Measurements from ENCODE around the gene KCTD7. TPM values are rescaled to one million over a fixed set of nuclear protein-coding genes. Genes with fewer than 3 reads are reported as not detected.
A peak's percentile ranks its signal among the peaks of the same experiment; 100 is the strongest.
"Not testable (repeated sequence)": the region's sequence is repeated elsewhere in the genome, so short reads cannot be mapped to it uniquely, and the experiment has no call there.

Gene KCTD7
- total RNA-seq, 1 donor = 14.8 TPM

DNA sequence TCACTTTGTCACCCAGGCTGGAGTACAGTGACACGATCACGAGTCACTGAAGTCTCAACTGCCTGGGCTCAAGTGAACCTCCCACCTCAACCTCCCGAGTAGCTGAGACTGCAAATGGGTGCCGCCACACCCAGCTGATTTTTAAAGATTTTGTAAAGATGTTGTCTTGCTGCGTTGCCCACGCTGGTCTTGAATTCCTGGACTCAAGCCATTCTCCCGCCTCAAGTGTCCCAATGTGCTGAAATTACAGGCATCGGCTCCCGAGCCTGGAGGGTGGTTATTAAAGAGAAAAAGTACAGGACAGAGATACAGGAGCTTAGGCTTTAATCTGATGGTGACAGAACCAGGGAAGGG is 55.1 kb downstream of the KCTD7 start:
- Histone ChIP-seq H3K27ac (ENCODE audit: low read depth, low read length) (peak overlapping the region; percentile 93), H4K20me1 (ENCODE audit: insufficient read depth, low read length) (peaks cover 22% of the 10 kb centered on the region), H3K79me2 (ENCODE audit: insufficient read depth, low read length) (peaks cover 90% of the 10 kb centered on the region), H3K27me3 (ENCODE audit: insufficient read depth, low read length) (no peaks in the 10 kb centered on the region), H3K4me2 (ENCODE audit: insufficient read depth, low read length) (peak overlapping the region; percentile 90), H2AFZ (ENCODE audit: low read length) (no peak overlapping the region), H3K4me1 (ENCODE audit: insufficient read depth, low read length) (peaks cover 22% of the 10 kb centered on the region), H3K9me3 (ENCODE audit: low read depth, low read length) (peaks cover 2% of the 10 kb centered on the region), H3K4me3 (ENCODE audit: insufficient read depth, low read length) (peak overlapping the region; percentile 95), H3K36me3 (ENCODE audit: insufficient read depth, low read length) (peaks cover 8% of the 10 kb centered on the region)
- DNase-seq (ENCODE audit: insufficient read length, low spot score, missing footprints) = no peak
- TF ChIP-seq CTCF (IDR thresholded peaks at IDR 0.05; ENCODE audit: extremely low read depth, low read depth, low read length) = no peak

- DNase-seq (ENCODE audit: insufficient read length, low spot score, missing footprints); H3K4me2 ChIP-seq (ENCODE audit: insufficient read depth, low read length); H2AFZ ChIP-seq (ENCODE audit: low read length); H3K9me3 ChIP-seq (ENCODE audit: low read depth, low read length); H3K36me3 ChIP-seq (ENCODE audit: insufficient read depth, low read length); H3K27ac ChIP-seq (ENCODE audit: low read depth, low read length); H3K4me3 ChIP-seq (ENCODE audit: insufficient read depth, low read length); H3K27me3 ChIP-seq (ENCODE audit: insufficient read depth, low read length): not testable (repeated sequence)
- Histone ChIP-seq H3K79me2 (ENCODE audit: insufficient read depth, low read length) (peaks cover 90% of the 10 kb centered on the region), H4K20me1 (ENCODE audit: insufficient read depth, low read length) (peaks cover 25% of the 10 kb centered on the region), H3K4me1 (ENCODE audit: insufficient read depth, low read length) (peaks cover 22% of the 10 kb centered on the region)
Measured at GRCh38 chr7:66685663-66686062, 57.0 kb downstream of the KCTD7 start.

- H3K36me3 ChIP-seq (ENCODE audit: insufficient read depth, low read length) = peaks cover 8% of the 10 kb centered on the region
- no peaks in the 10 kb centered on the region for H3K27me3 ChIP-seq (ENCODE audit: insufficient read depth, low read length)
- H3K9me3 ChIP-seq (ENCODE audit: low read depth, low read length) = peaks cover 2% of the 10 kb centered on the region
- no peak overlapping the region for H2AFZ ChIP-seq (ENCODE audit: low read length)
- peaks cover 15% of the 10 kb centered on the region for H3K4me1 ChIP-seq (ENCODE audit: insufficient read depth, low read length)
- H3K4me2 ChIP-seq (ENCODE audit: insufficient read depth, low read length) = no peak overlapping the region
- H4K20me1 ChIP-seq (ENCODE audit: insufficient read depth, low read length) = peaks cover 31% of the 10 kb centered on the region
- no peak overlapping the region for H3K27ac ChIP-seq (ENCODE audit: low read depth, low read length)
- H3K79me2 ChIP-seq (ENCODE audit: insufficient read depth, low read length) = peaks cover 93% of the 10 kb centered on the region
- DNase-seq (ENCODE audit: insufficient read length, low spot score, missing footprints) = no peak
- no peak overlapping the region for H3K4me3 ChIP-seq (ENCODE audit: insufficient read depth, low read length)
- TF ChIP-seq CTCF (IDR thresholded peaks at IDR 0.05; ENCODE audit: extremely low read depth, low read depth, low read length) = no peak
Measured at GRCh38 chr7:66687186-66687585, 58.5 kb downstream of the KCTD7 start.

DNA sequence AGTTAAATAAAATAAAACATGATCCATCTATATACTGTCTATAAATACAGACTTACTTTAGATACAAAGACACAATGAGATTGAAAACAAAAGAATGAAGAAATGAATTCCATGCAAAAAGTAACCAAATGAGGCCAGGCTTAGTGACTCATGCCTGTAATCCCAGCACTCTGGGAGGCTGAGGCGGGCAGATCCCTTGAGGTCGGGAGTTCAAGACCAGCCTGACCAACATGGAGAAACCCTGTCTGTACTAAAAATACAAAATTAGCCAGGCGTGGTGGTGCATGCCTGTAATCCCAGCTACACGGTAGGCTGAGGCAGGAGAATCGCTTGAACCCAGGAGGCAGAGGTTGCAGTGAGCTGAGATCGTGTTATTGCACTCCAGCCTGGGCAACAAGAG is 59.0 kb downstream of the KCTD7 start:
- H3K4me2 ChIP-seq (ENCODE audit: insufficient read depth, low read length); H3K9me3 ChIP-seq (ENCODE audit: low read depth, low read length); H3K27ac ChIP-seq (ENCODE audit: low read depth, low read length); DNase-seq (ENCODE audit: insufficient read length, low spot score, missing footprints); H3K27me3 ChIP-seq (ENCODE audit: insufficient read depth, low read length); H3K36me3 ChIP-seq (ENCODE audit: insufficient read depth, low read length); H3K4me3 ChIP-seq (ENCODE audit: insufficient read depth, low read length); H2AFZ ChIP-seq (ENCODE audit: low read length): not testable (repeated sequence)
- peaks cover 93% of the 10 kb centered on the region for H3K79me2 ChIP-seq (ENCODE audit: insufficient read depth, low read length)
- H4K20me1 ChIP-seq (ENCODE audit: insufficient read depth, low read length) = peaks cover 33% of the 10 kb centered on the region
- peaks cover 15% of the 10 kb centered on the region for H3K4me1 ChIP-seq (ENCODE audit: insufficient read depth, low read length)

DNA sequence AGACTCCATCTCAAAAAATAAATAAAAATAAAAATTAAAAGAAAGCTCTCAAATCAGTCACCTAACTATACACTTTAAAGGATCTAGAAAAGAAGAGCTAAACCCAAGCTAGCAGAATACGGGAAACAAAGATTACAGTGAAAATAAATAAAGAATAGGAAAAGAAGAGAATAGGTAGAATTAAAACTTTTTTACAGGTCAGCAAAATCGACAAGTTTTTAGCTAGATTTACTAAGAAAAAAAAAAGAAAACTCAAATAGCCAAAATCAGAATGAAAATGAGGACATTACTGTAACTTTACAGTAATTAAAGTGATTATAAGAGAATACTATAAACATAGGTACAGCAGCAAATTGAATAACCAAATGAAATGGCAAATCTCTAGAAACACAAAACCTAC is 60.4 kb downstream of the KCTD7 start:
- DNase-seq (ENCODE audit: insufficient read length, low spot score, missing footprints) = no peak
- no peak for TF ChIP-seq CTCF (IDR thresholded peaks at IDR 0.05; ENCODE audit: extremely low read depth, low read depth, low read length)
- H3K9me3 ChIP-seq (ENCODE audit: low read depth, low read length) = peaks cover 2% of the 10 kb centered on the region
- H2AFZ ChIP-seq (ENCODE audit: low read length) = no peak overlapping the region
- no peak overlapping the region for H3K4me3 ChIP-seq (ENCODE audit: insufficient read depth, low read length)
- peaks cover 4% of the 10 kb centered on the region for H3K4me1 ChIP-seq (ENCODE audit: insufficient read depth, low read length)
- peaks cover 42% of the 10 kb centered on the region for H4K20me1 ChIP-seq (ENCODE audit: insufficient read depth, low read length)
- peaks cover 16% of the 10 kb centered on the region for H3K36me3 ChIP-seq (ENCODE audit: insufficient read depth, low read length)
- no peak overlapping the region for H3K4me2 ChIP-seq (ENCODE audit: insufficient read depth, low read length)
- no peaks in the 10 kb centered on the region for H3K27me3 ChIP-seq (ENCODE audit: insufficient read depth, low read length)
- H3K79me2 ChIP-seq (ENCODE audit: insufficient read depth, low read length) = peaks cover 92% of the 10 kb centered on the region
- no peak overlapping the region for H3K27ac ChIP-seq (ENCODE audit: low read depth, low read length)

All from osteoblast (primary cell).